B cell (primary cell): ENCODE results near the gene EBP. TPM values are rescaled to one million over a fixed set of nuclear protein-coding genes. Genes with fewer than 3 reads are reported as not detected.

Source experiments
- ATAC-seq: fragments of 200-7000 bp; cut with Tn5 transposase; one replicate; pipeline ENCODE4 v1.10.0; 2021; ENCODE audit warnings: low read depth, mild to moderate bottlenecking, moderate number of reproducible peaks, moderate library complexity
- CTCF ChIA-PET: fragments of 350-600 bp; sonication (Branson Sonifier 250); formaldehyde crosslinking; loops from one replicate; lab custom pipeline; 2021; ENCODE audit warnings: antibody characterized with exemption, inconsistent platforms; lab: Charles Lee
- POLR2A ChIA-PET: fragments of 350-600 bp; sonication (Branson Sonifier 250); formaldehyde crosslinking; loops from one replicate; lab custom pipeline; 2021; ENCODE audit warnings: antibody characterized with exemption; lab: Charles Lee
- DNase-seq: peaks from one replicate; pipeline ENCODE4 v3.0.0; 2013
- H2AFZ ChIP-seq: 2 replicates; pipeline ENCODE4 v1.6.1; 2012; ENCODE audit warnings: mild to moderate bottlenecking, low read depth, low read length; ENCODE audit not compliant: insufficient read depth, poor library complexity, severe bottlenecking
- H3K27ac ChIP-seq, 2 donors: 1 replicate in 1 of 2; 2 replicates in 1 of 2; pipeline ENCODE4 v1.5.1; 2012 to 2013; ENCODE audit warnings: low read length in 2 of 2, mild to moderate bottlenecking in 2 of 2, moderate library complexity in 1 of 2
- H3K27me3 ChIP-seq, 4 experiments: fragments of 200-600 bp in 1 of 4; sonication (generic) in 1 of 4; replicated peaks in 1 of 4; 1 replicate in 2 of 4; 2 replicates in 2 of 4; pipeline versions ENCODE4 v1.6.1 to v1.7.0; 2013 to 2016; ENCODE audit warnings: low read length in 3 of 4, mild to moderate bottlenecking in 2 of 4, mixed read lengths in 1 of 4, moderate library complexity in 1 of 4; ENCODE audit not compliant: insufficient read depth in 4 of 4, control insufficient read depth in 3 of 4; ENCODE audit errors: control extremely low read depth in 1 of 4
- H3K36me3 ChIP-seq, 2 experiments: replicated peaks in 1 of 2; 1 replicate in 1 of 2; 2 replicates in 1 of 2; pipeline versions ENCODE4 v1.6.1 to v1.7.1; 2013; ENCODE audit warnings: low read length in 1 of 2; ENCODE audit not compliant: insufficient read depth in 2 of 2, control insufficient read depth in 1 of 2; ENCODE audit errors: control extremely low read depth in 1 of 2, extremely low read depth in 1 of 2
- H3K4me1 ChIP-seq, 2 donors: fragments of 200-600 bp in 1 of 2; sonication (generic) in 1 of 2; 1 replicate in 1 of 2; 2 replicates in 1 of 2; pipeline versions ENCODE4 v1.5.1 to v1.6.1; 2013 to 2017; ENCODE audit warnings: low read length in 2 of 2; ENCODE audit not compliant: control insufficient read depth in 2 of 2, insufficient read depth in 2 of 2
- H3K4me2 ChIP-seq: replicated peaks from 2 replicates; pipeline ENCODE3; 2012; ENCODE audit warnings: mild to moderate bottlenecking, low read depth, low read length; ENCODE audit not compliant: poor library complexity, severe bottlenecking
- H3K4me3 ChIP-seq, 5 experiments: fragments of 200-600 bp in 1 of 5; sonication (generic) in 1 of 5; 1 replicate in 3 of 5; 2 replicates in 2 of 5; pipeline versions ENCODE4 v1.5.1 to v1.7.0; 2011 to 2016; ENCODE audit warnings: low read length in 4 of 5, mild to moderate bottlenecking in 4 of 5, low read depth in 2 of 5, control low read depth in 1 of 5, moderate library complexity in 1 of 5; ENCODE audit not compliant: insufficient read depth in 1 of 5; ENCODE audit errors: control extremely low read depth in 1 of 5, extremely low read depth in 1 of 5
- H3K79me2 ChIP-seq: fragments of 200-600 bp; sonication (generic); one replicate; pipeline ENCODE4 v1.6.0; 2016; ENCODE audit warnings: low read length; ENCODE audit not compliant: control insufficient read depth, insufficient read depth
- H3K9ac ChIP-seq: fragments of 200-600 bp; sonication (generic); 2 replicates; pipeline ENCODE4 v1.6.1; 2017; ENCODE audit warnings: mild to moderate bottlenecking, low read length, moderate library complexity
- H3K9me3 ChIP-seq, 3 donors: one replicate each; pipeline versions ENCODE4 v1.6.1 to v1.7.1; 2013; ENCODE audit warnings: low read length in 2 of 3; ENCODE audit not compliant: control insufficient read depth in 2 of 3, insufficient read depth in 1 of 3; ENCODE audit errors: control extremely low read depth in 1 of 3
- H4K20me1 ChIP-seq: 2 replicates; pipeline ENCODE4 v1.6.0; 2012; ENCODE audit warnings: mild to moderate bottlenecking, low read length; ENCODE audit not compliant: insufficient read depth, control insufficient read depth, poor library complexity, severe bottlenecking
- H3K27ac Mint-ChIP-seq: one replicate; pipeline ENCODE4 v1.8.0; 2021; ENCODE audit warnings: mixed read lengths
- H3K27me3 Mint-ChIP-seq: one replicate; pipeline ENCODE4 v1.8.0; 2021; ENCODE audit warnings: mixed read lengths
- H3K4me1 Mint-ChIP-seq: one replicate; pipeline ENCODE4 v1.8.0; 2021; ENCODE audit warnings: mixed read lengths
- H3K4me3 Mint-ChIP-seq: one replicate; pipeline ENCODE4 v1.8.0; 2021; ENCODE audit warnings: mixed read lengths
- H3K9me3 Mint-ChIP-seq: one replicate; pipeline ENCODE4 v1.8.0; 2022; ENCODE audit warnings: mixed read lengths; ENCODE audit not compliant: insufficient read depth
- CTCF ChIP-seq: fragments of 200-600 bp; IDR thresholded peaks from one replicate; pipeline ENCODE4 v1.8.0; 2022; ENCODE audit warnings: antibody characterized with exemption, mild to moderate bottlenecking
- EZH2 ChIP-seq: IDR thresholded peaks from 2 replicates; pipeline ENCODE4 v1.6.1; 2012; ENCODE audit warnings: borderline replicate concordance, low read depth, mild to moderate bottlenecking, moderate library complexity, low read length; ENCODE audit not compliant: insufficient read depth, poor library complexity, severe bottlenecking
- WGBS: methylation state at CpG from one replicate; pipeline ENCODE4 v1.1.5; 2013; ENCODE audit warnings: missing lambda C conversion rate; ENCODE audit not compliant: insufficient coverage; 5-methylcytosine and 5-hydroxymethylcytosine counted together
- intact Hi-C: fragments of 100-400 bp; cut with micrococcal nuclease; formaldehyde crosslinking; loops from one replicate; pipeline ENCODE4 v1.10.0; 2022
- polyA plus RNA-seq: library from polyadenylated mRNA; depleted of rRNA; stranded (reverse); fragments of >200 nt; gene quantifications from 2 replicates; pipeline ENCODE4 v1.2.3, GENCODE V29; 2012
- total RNA-seq, 2 donors: library from RNA; stranded (reverse); fragments of 120-200 nt in 1 of 2; gene quantifications; 1 replicate in 1 of 2; 2 replicates in 1 of 2; pipeline versions ENCODE4 v1.2.3 to v1.2.4, GENCODE V29; 2013 to 2022

The EBP gene
- total and polyA plus RNA-seq, 2 donors (not counting 1 experiment from before 2014, with no cell fraction given) = 27.9 to 60.8 TPM

- ATAC-seq (no peak), DNase-seq (no peak)
- intact Hi-C loops = no loop called here
- Mint-ChIP-seq H3K9me3 (no peaks in the 10 kb centered on the region), H3K27me3 (no peaks in the 10 kb centered on the region), H3K4me3 (no peak overlapping the region), H3K4me1 (peaks cover 1% of the 10 kb centered on the region), H3K27ac (no peak overlapping the region)
- WGBS = 97% methylated on average over 4 of the region's 9 CpGs
- Histone ChIP-seq H3K9me3 (no peaks in the 10 kb centered on the region), H3K4me3 (no peak overlapping the region), H3K27ac (no peak overlapping the region), H3K27me3 (no peaks in the 10 kb centered on the region), H2AFZ (no peak overlapping the region), H3K4me1 (no peaks in the 10 kb centered on the region), H3K9ac (no peak overlapping the region), H3K79me2 (no peaks in the 10 kb centered on the region), H3K36me3 (no peaks in the 10 kb centered on the region), H4K20me1 (no peaks in the 10 kb centered on the region), H3K4me2 (no peak overlapping the region)
- no peak for TF ChIP-seq EZH2
- no peak for TF ChIP-seq CTCF
- CTCF ChIA-PET = interaction anchor here (0.6 kb wide), 1 partner anchor 1967 kb away, joined by 3 read pairs; no protein-coding TSS in a partner anchor
- POLR2A ChIA-PET = no interaction called here
These were observed 6.6 kb upstream of the EBP start for GRCh38 chrX:48514868-48515460.

- ChIA-PET POLR2A (no interaction called here), CTCF (no interaction called here)
- Histone ChIP-seq H3K9ac (no peak overlapping the region), H3K4me1 (peaks cover 5% of the 10 kb centered on the region in 2 donors), H3K27ac (no peak overlapping the region), H3K79me2 (no peaks in the 10 kb centered on the region), H3K27me3 (no peaks in the 10 kb centered on the region), H3K4me2 (no peak overlapping the region), H3K9me3 (no peaks in the 10 kb centered on the region), H3K36me3 (no peaks in the 10 kb centered on the region), H3K4me3 (no peak overlapping the region), H2AFZ (no peak overlapping the region), H4K20me1 (no peaks in the 10 kb centered on the region)
- no peak for DNase-seq
- ATAC-seq = no peak
- Mint-ChIP-seq H3K27ac (no peak overlapping the region), H3K9me3 (no peaks in the 10 kb centered on the region), H3K4me1 (peaks cover 3% of the 10 kb centered on the region), H3K27me3 (no peaks in the 10 kb centered on the region), H3K4me3 (no peak overlapping the region)
- 99% methylated on average over 7 of the region's 10 CpGs for WGBS
- TF ChIP-seq CTCF (no peak), EZH2 (no peak)
- intact Hi-C loops = no loop called here
These were observed 5.8 kb upstream of the EBP start for GRCh38 chrX:48515842-48516241.
